H1 (cell line): ENCODE results near the gene SCAPER. TPM values are rescaled to one million over a fixed set of nuclear protein-coding genes. Genes with fewer than 3 reads are reported as not detected.

Experiments used
- CTCF ChIA-PET: fragments of 300-600 bp; sonication (Branson Sonifier 250); formaldehyde crosslinking; loops from one replicate; lab custom pipeline; 2021; ENCODE audit not compliant: partially characterized antibody; lab: Charles Lee
- POLR2A ChIA-PET: fragments of 300-600 bp; sonication (Branson Sonifier 250); formaldehyde crosslinking; loops from one replicate; lab custom pipeline; 2021; ENCODE audit warnings: inconsistent platforms; ENCODE audit not compliant: partially characterized antibody; lab: Charles Lee
- DNase-seq, 2 experiments: peaks; one replicate each; pipeline versions ENCODE4 v3.0.0 to v3.0.0-alpha.2; 2010 to 2022; ENCODE audit warnings: low spot score in 2 of 2, low read depth in 1 of 2, mixed read lengths in 1 of 2
- FAIRE-seq: peaks from 2 replicates; lab custom pipeline; 2011; peaks lifted over from hg19 to GRCh38; lab: Jason Lieb, UNC
- H2AFZ ChIP-seq: 2 replicates; pipeline ENCODE4 v1.8.1; 2012; ENCODE audit warnings: low read length, inconsistent platforms
- H2AK5ac ChIP-seq: 2 replicates; pipeline ENCODE4 v1.6.1; 2013; ENCODE audit warnings: low read depth, low read length
- H2BK120ac ChIP-seq: replicated peaks from 2 replicates; pipeline ENCODE3; 2013; ENCODE audit warnings: low read depth, low read length, inconsistent platforms
- H2BK12ac ChIP-seq: 2 replicates; pipeline ENCODE4 v1.6.1; 2013; ENCODE audit warnings: low read depth, low read length
- H2BK15ac ChIP-seq: 2 replicates; pipeline ENCODE4 v1.6.1; 2013; ENCODE audit warnings: low read length
- H2BK20ac ChIP-seq: 2 replicates; pipeline ENCODE4 v1.6.1; 2013; ENCODE audit warnings: low read length
- H2BK5ac ChIP-seq: 2 replicates; pipeline ENCODE4 v1.6.1; 2013; ENCODE audit warnings: low read depth, low read length
- H3K14ac ChIP-seq: 2 replicates; pipeline ENCODE4 v1.6.1; 2013; ENCODE audit warnings: inconsistent platforms; ENCODE audit not compliant: insufficient read length
- H3K18ac ChIP-seq: 2 replicates; pipeline ENCODE4 v1.6.1; 2013; ENCODE audit warnings: low read length; ENCODE audit errors: extremely low read depth
- H3K23ac ChIP-seq: 2 replicates; pipeline ENCODE4 v1.6.1; 2013; ENCODE audit warnings: inconsistent platforms; ENCODE audit not compliant: insufficient read length
- H3K23me2 ChIP-seq: 2 replicates; pipeline ENCODE4 v1.6.1; 2013; ENCODE audit warnings: low read depth, low read length
- H3K27ac ChIP-seq: 2 replicates; pipeline ENCODE4 v1.6.1; 2011; ENCODE audit warnings: low read depth, low read length, inconsistent platforms
- H3K27me3 ChIP-seq, 4 experiments: replicated peaks in 1 of 4; 1 replicate in 1 of 4; 2 replicates in 3 of 4; pipeline versions ENCODE4 v1.6.1 to v1.8.1; 2011 to 2013; ENCODE audit warnings: low read length in 3 of 4, mild to moderate bottlenecking in 3 of 4, inconsistent platforms in 2 of 4, mixed read lengths in 2 of 4, moderate library complexity in 1 of 4; ENCODE audit not compliant: control insufficient read depth in 3 of 4, insufficient read depth in 3 of 4; ENCODE audit errors: extremely low read depth in 1 of 4
- H3K36me3 ChIP-seq, 4 experiments: 2 replicates each; pipeline versions ENCODE4 v1.6.1 to v1.8.1; 2011 to 2013; ENCODE audit warnings: mild to moderate bottlenecking in 4 of 4, low read length in 3 of 4, moderate library complexity in 2 of 4, control low read depth in 1 of 4, inconsistent platforms in 1 of 4; ENCODE audit not compliant: insufficient read depth in 4 of 4, control insufficient read depth in 2 of 4
- H3K4ac ChIP-seq: replicated peaks from 2 replicates; pipeline ENCODE3; 2013; ENCODE audit warnings: low read length, low read depth, mixed read lengths, inconsistent platforms; ENCODE audit not compliant: insufficient read length
- H3K4me1 ChIP-seq, 4 experiments: replicated peaks in 1 of 4; 1 replicate in 1 of 4; 2 replicates in 3 of 4; pipeline versions ENCODE4 v1.6.1 to v1.8.1; 2011 to 2013; ENCODE audit warnings: low read length in 3 of 4, inconsistent platforms in 2 of 4, mixed read lengths in 1 of 4; ENCODE audit not compliant: insufficient read depth in 4 of 4, control insufficient read depth in 3 of 4
- H3K4me2 ChIP-seq, 2 experiments: 2 replicates each; pipeline versions ENCODE4 v1.6.1 to v1.8.1; 2011 to 2013; ENCODE audit warnings: low read depth in 2 of 2, low read length in 2 of 2, control low read depth in 1 of 2, inconsistent platforms in 1 of 2, mild to moderate bottlenecking in 1 of 2; ENCODE audit not compliant: insufficient read depth in 1 of 2
- H3K4me3 ChIP-seq, 4 experiments: fragments of 200-600, 300-600 bp in 1 of 4; sonication (generic), shearing (Covaris generic), sonication (Bioruptor Twin) in 1 of 4; 2 replicates each; pipeline versions ENCODE4 v1.5.1 to v1.8.1; 2011 to 2016; ENCODE audit warnings: low read length in 4 of 4, low read depth in 3 of 4, control low read depth in 2 of 4, inconsistent platforms in 2 of 4, mild to moderate bottlenecking in 2 of 4, mixed read lengths in 1 of 4, moderate library complexity in 1 of 4; ENCODE audit not compliant: insufficient read depth in 2 of 4; ENCODE audit errors: extremely low read depth in 1 of 4
- H3K56ac ChIP-seq: replicated peaks from 2 replicates; pipeline ENCODE3; 2013; ENCODE audit warnings: low read depth, mild to moderate bottlenecking, mixed read lengths, low read length, inconsistent platforms; ENCODE audit not compliant: insufficient read length
- H3K79me1 ChIP-seq: 2 replicates; pipeline ENCODE4 v1.6.1; 2013; ENCODE audit warnings: low read depth, low read length, control low read depth
- H3K79me2 ChIP-seq, 2 experiments: 2 replicates each; pipeline versions ENCODE4 v1.6.1 to v1.8.1; 2012 to 2013; ENCODE audit warnings: low read length in 2 of 2, mild to moderate bottlenecking in 2 of 2, inconsistent platforms in 1 of 2; ENCODE audit not compliant: insufficient read depth in 2 of 2, control insufficient read depth in 1 of 2
- H3K9ac ChIP-seq, 4 experiments: replicated peaks in 1 of 4; 1 replicate in 1 of 4; 2 replicates in 3 of 4; pipeline versions ENCODE4 v1.6.1 to v1.8.1; 2011 to 2013; ENCODE audit warnings: low read depth in 3 of 4, low read length in 3 of 4, control low read depth in 2 of 4, mild to moderate bottlenecking in 2 of 4, moderate library complexity in 2 of 4, inconsistent platforms in 1 of 4; ENCODE audit errors: extremely low read depth in 1 of 4
- H3K9me3 ChIP-seq, 2 experiments: 2 replicates each; pipeline versions ENCODE4 v1.6.1 to v1.8.1; 2012 to 2013; ENCODE audit warnings: mild to moderate bottlenecking in 2 of 2, moderate library complexity in 2 of 2, control low read depth in 1 of 2, inconsistent platforms in 1 of 2, low read depth in 1 of 2, low read length in 1 of 2, mixed read lengths in 1 of 2; ENCODE audit not compliant: insufficient read depth in 2 of 2
- H4K20me1 ChIP-seq, 2 experiments: replicated peaks in 1 of 2; 2 replicates each; pipeline versions ENCODE3 to v1.8.1; 2011 to 2013; ENCODE audit warnings: inconsistent platforms in 2 of 2, low read length in 2 of 2, mild to moderate bottlenecking in 1 of 2; ENCODE audit not compliant: insufficient read depth in 2 of 2, control insufficient read depth in 1 of 2
- H4K5ac ChIP-seq: 2 replicates; pipeline ENCODE4 v1.6.1; 2013; ENCODE audit warnings: low read length, low read depth, mixed read lengths, inconsistent platforms; ENCODE audit not compliant: insufficient read length
- H4K8ac ChIP-seq: 2 replicates; pipeline ENCODE4 v1.8.0; 2013; ENCODE audit warnings: mild to moderate bottlenecking, moderate library complexity, low read length, inconsistent platforms; ENCODE audit not compliant: insufficient read depth; ENCODE audit errors: extremely low read depth
- H4K91ac ChIP-seq: replicated peaks from 2 replicates; pipeline ENCODE3; 2013; ENCODE audit warnings: low read length, mixed read lengths, inconsistent platforms; ENCODE audit not compliant: insufficient read length
- CTCF ChIP-seq, 3 experiments: IDR thresholded peaks; 1 replicate in 2 of 3; 2 replicates in 1 of 3; pipeline versions ENCODE4 v1.5.1 to v1.6.1; 2011; ENCODE audit warnings: low read length in 3 of 3, mild to moderate bottlenecking in 3 of 3, inconsistent platforms in 2 of 3, low read depth in 1 of 3, moderate library complexity in 1 of 3; ENCODE audit not compliant: insufficient read depth in 1 of 3; ENCODE audit errors: control extremely low read depth in 1 of 3
- EP300 ChIP-seq, 2 experiments: IDR thresholded peaks; 1 replicate in 1 of 2; 2 replicates in 1 of 2; pipeline ENCODE4 v1.6.1; 2011 to 2012; ENCODE audit warnings: low read depth in 2 of 2, low read length in 2 of 2, mild to moderate bottlenecking in 2 of 2, borderline replicate concordance in 1 of 2, inconsistent platforms in 1 of 2, moderate library complexity in 1 of 2
- GTF2F1 ChIP-seq: IDR thresholded peaks from 2 replicates; pipeline ENCODE4 v1.6.1; 2012; ENCODE audit warnings: low read depth, low read length, improper control_type of control experiment, borderline replicate concordance
- POLR2AphosphoS5 ChIP-seq: IDR thresholded peaks from 2 replicates; pipeline ENCODE4 v1.6.1; 2011; ENCODE audit warnings: low read depth, low read length
- RAD21 ChIP-seq, 2 experiments: IDR thresholded peaks in 1 of 2; conservative IDR thresholded peaks in 1 of 2; 2 replicates each; pipeline ENCODE4 v1.6.1; 2011; ENCODE audit warnings: low read depth in 2 of 2, low read length in 2 of 2, improper control_type of control experiment in 1 of 2, inconsistent platforms in 1 of 2, mild to moderate bottlenecking in 1 of 2, moderate library complexity in 1 of 2
- SIN3A ChIP-seq, 2 experiments: IDR thresholded peaks in 1 of 2; conservative IDR thresholded peaks in 1 of 2; 2 replicates each; pipeline ENCODE4 v1.6.1; 2011 to 2012; ENCODE audit warnings: low read length in 2 of 2, improper control_type of control experiment in 1 of 2, low read depth in 1 of 2, mild to moderate bottlenecking in 1 of 2
- YY1 ChIP-seq: IDR thresholded peaks from 2 replicates; pipeline ENCODE4 v1.6.1; 2011; ENCODE audit warnings: low read depth, mild to moderate bottlenecking, low read length
- WGBS, 2 experiments: shearing (Covaris generic) in 1 of 2; methylation state at CpG; one replicate each; pipeline versions ENCODE4 v1.1.6 to v1.1.7; 2013 to 2015; ENCODE audit warnings: low lambda C conversion rate in 2 of 2, mixed read lengths in 2 of 2, inconsistent platforms in 1 of 2, low coverage in 1 of 2, missing lambda C conversion rate in 1 of 2; ENCODE audit not compliant: insufficient replicate concordance in 2 of 2, insufficient coverage in 1 of 2, insufficient read length in 1 of 2; ENCODE audit errors: extremely low coverage in 1 of 2, missing lambda C conversion rate in 1 of 2; 5-methylcytosine and 5-hydroxymethylcytosine counted together
- polyA plus RNA-seq, 7 experiments: library from polyadenylated mRNA; depleted of rRNA in 3 of 7; stranded (reverse) in 5 of 7; unstranded in 2 of 7; fragments of >200 nt in 5 of 7; fragments of 200-250 nt in 2 of 7; gene quantifications; 1 replicate in 5 of 7; 2 replicates in 1 of 7; 4 replicates in 1 of 7; pipeline versions ENCODE4 v1.2.1 to v1.2.3, GENCODE V29; 2011 to 2013; ENCODE audit warnings: missing spikeins in 2 of 7, mixed read lengths in 2 of 7
- total RNA-seq: library from RNA; stranded (reverse); fragmentation: NEBNext Ultra II Directional; extraction: Animal tissue kit (Norgen Biotek cat#: 25700); gene quantifications from 2 replicates; pipeline ENCODE4 v1.2.1, GENCODE V29; 2021

Gene SCAPER
- total and polyA plus RNA-seq, 2 of the 8 experiments (the other 6 are each of a cell fraction or from before 2014, with no cell fraction given): 1.6 to 6.8 TPM

GRCh38 chr15:76330080-76330680 lies 575.0 kb downstream of the SCAPER start:
- Histone ChIP-seq H3K14ac (no peak overlapping the region), H3K9me3 (no peaks in the 10 kb centered on the region; a peak in 1 of 4 replicates), H3K79me2 (no peaks in the 10 kb centered on the region), H2AK5ac (no peak overlapping the region), H2BK15ac (no peak overlapping the region), H2BK5ac (no peak overlapping the region), H3K27me3 (peaks cover 0 to 13% (median 12%) of the 10 kb centered on the region in 4 experiments; a peak in 6 of 7 replicates), H3K9ac (no peak overlapping the region), H3K27ac (no peak overlapping the region), H3K4me2 (no peak overlapping the region), H3K4me3 (no peak overlapping the region), H2BK120ac (no peak overlapping the region), H4K20me1 (peaks cover 0 to 2% of the 10 kb centered on the region in 2 experiments), H3K23ac (no peak overlapping the region), H3K4ac (no peak overlapping the region), H4K8ac (no peak overlapping the region), H3K4me1 (peaks cover 0 to 5% (median 3%) of the 10 kb centered on the region in 4 experiments; a peak in 6 of 7 replicates), H4K91ac (no peak overlapping the region), H3K23me2 (no peaks in the 10 kb centered on the region; the same call in 1 of the 2 replicates), H3K56ac (no peak overlapping the region), H3K79me1 (no peaks in the 10 kb centered on the region), H3K36me3 (no peaks in the 10 kb centered on the region), H2BK20ac (no peak overlapping the region), H2BK12ac (0 out of 2 replicates have a peak overlapping the region, but pooled peaks have one; percentile 60), H3K18ac (no peak overlapping the region), H2AFZ (peak overlapping the region; percentile 93), H4K5ac (no peak overlapping the region)
- WGBS, 2 experiments: 79% methylated on average over 7 of the region's 7 CpGs; no CpG with 5 or more reads in 1 of the 2 experiments
- CTCF ChIA-PET: interaction anchor here (0.5 to 9.2 kb wide), 42 partner anchors 9 to 617 kb away, joined by 3 to 130 read pairs (median 4); no protein-coding TSS in a partner anchor
- TF ChIP-seq EP300 (IDR thresholded peaks at IDR 0.05; ENCODE audit: borderline replicate concordance in 1 of 2, low read depth in 2 of 2, low read length in 2 of 2) (no peak), YY1 (0 out of 2 replicates have a peak, but pooled peaks have one; percentile 24), CTCF (IDR thresholded peaks at IDR 0.05; ENCODE audit: control extremely low read depth in 1 of 3, insufficient read depth in 1 of 3, low read depth in 1 of 3, low read length in 3 of 3) (peak; percentile 66 to 76 (median 72)), RAD21 (IDR thresholded peaks at IDR 0.05 in 1 of 2, conservative IDR thresholded peaks at IDR 0.05 in 1 of 2; ENCODE audit: low read depth in 2 of 2, low read length in 2 of 2) (peak; percentile 69 to 76), GTF2F1 (no peak), POLR2AphosphoS5 (no peak), SIN3A (conservative IDR thresholded peaks at IDR 0.05 in 1 of 2, IDR thresholded peaks at IDR 0.05 in 1 of 2; ENCODE audit: low read depth in 1 of 2, low read length in 2 of 2) (no peak)
- DNase-seq (peak in 1 of 2 experiments; percentile 66), FAIRE-seq (no peak)
- POLR2A ChIA-PET: interaction anchor here (0.7 to 1.2 kb wide), 3 partner anchors 11 to 121 kb away, joined by 3 to 4 read pairs (median 3); no protein-coding TSS in a partner anchor
